NCI-H1930 (cell line): ENCODE measurements around the gene POLD1.
"Not testable (repeated sequence)": the region's sequence is repeated elsewhere in the genome, so short reads cannot be mapped to it uniquely, and the experiment has no call there.

ENCODE experiments used
- DNase-seq, 2 experiments: peaks; one replicate each; lab custom pipeline; 2025; lab: John Stamatoyannopoulos, UW

The POLD1 gene

DNA sequence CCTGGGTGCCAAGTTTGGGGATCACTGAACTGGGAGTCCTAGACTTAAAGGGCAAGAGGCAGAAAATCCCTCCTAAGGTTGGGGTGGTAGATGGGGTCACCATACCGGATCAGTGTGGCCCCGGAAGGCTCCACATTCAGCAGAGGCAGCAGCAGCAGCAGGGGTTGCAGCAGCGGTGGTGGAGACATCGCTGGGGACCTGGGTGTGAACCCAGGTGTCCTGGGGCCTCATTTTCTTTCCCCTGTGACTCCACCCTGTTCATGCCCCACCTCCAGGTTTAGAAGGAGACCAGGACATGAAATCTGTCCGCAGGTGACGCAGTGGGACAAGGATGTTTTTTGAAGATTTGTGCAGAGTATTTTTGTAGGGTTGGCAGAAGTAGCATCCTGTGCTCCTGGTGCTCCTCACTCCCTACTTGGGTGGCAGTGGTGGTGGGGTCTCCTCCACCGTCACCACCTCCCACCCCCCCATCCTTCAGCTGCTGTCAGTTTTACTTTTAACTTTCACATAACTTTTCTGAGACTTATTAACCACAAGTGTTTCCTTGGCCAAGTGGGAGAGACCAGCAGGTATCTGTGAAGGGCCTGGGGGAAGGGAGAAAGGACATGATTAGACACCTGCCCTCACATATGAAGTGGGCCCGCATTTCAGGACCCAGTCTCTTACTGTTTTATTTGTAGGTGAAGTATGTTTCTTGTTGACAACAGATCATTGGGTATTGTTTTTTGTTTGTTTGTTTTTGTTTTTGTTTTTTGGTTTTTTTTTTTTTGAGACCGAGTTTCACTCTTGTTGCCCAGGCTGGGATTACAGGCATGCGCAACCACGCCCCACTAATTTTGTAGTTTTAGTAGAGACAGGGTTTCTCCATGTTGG lies 18.5 kb upstream of the POLD1 start, which contains the start of gene NAPSA:
Gene NAPSA, minus strand, starts transcription at position 206 of the 873 bp plus-strand sequence. Its CDS starts 18 bp downstream, at position 188.
- DNase-seq: no peak

DNA sequence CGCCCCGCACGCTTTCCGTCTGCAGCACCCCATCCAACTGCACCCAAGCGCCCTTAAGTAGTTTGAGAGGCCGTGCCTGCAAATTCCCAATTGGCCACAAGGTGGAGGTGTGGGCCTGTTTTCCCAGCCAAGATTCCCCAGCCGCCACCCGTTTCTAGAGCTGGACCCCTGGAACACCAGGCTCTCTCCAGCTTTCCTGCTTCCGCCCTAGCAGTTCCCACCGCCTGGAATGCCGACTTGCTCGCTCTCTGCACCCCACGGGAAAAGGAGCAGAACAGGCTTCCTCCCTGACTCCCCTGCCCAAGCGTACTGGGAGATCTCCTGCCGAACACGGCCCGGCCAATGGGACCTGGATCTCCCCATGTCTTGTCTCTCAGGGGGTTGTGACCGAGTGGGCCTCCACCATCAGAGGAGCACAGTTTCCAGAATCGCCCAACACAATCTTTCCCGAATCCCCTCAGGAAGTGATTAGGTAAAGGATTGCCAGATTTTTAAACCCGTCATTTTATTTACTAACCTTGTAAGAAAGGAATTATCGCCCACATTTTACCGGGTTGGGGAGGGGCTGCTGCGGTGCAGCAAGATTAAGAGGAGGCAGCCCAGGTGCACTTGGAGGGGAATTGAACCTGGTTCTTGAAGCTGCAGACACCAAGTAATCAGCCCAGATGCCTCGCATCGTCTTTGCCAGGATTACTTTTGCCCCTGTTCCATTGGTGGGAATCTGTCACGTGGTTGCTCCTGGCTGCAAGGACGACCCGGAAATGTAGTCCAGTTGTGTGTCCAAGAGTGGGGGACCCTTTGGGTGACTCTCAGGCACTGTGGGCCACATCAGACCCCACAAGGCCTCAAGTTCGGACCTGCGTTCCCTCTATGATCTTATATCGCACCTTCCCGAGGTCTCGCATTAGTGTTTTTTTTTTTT lies 15.2 kb upstream of the POLD1 start:
- DNase-seq: peak; percentile 77 to 89

DNA sequence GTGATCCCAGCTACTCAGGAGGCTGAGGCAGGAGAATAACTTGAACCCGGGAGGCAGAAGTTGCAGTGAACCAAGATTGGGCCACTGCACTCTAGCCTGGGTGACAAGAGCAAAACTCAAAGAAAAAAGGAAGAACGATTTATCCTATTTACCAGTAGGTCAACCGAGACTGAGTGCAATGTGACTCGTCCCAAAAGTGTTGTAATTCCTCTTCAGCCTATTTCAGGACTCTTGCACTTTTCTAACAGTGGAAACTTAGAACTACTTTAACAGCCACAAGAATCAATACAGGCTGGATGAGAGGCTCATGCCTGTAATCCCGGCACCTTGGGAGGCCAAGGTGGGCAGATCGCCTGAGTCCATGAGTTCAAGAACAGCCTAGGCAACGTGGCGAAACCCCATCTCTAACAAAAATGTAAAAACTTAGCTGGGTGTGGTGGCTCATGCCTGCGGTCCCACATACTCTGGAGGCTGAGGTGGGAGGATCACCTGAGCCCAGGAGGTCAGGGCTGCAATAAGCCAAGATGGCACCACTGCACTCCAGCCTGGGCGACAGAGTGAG lies 12.2 kb upstream of the POLD1 start:
- no peak for DNase-seq

DNA sequence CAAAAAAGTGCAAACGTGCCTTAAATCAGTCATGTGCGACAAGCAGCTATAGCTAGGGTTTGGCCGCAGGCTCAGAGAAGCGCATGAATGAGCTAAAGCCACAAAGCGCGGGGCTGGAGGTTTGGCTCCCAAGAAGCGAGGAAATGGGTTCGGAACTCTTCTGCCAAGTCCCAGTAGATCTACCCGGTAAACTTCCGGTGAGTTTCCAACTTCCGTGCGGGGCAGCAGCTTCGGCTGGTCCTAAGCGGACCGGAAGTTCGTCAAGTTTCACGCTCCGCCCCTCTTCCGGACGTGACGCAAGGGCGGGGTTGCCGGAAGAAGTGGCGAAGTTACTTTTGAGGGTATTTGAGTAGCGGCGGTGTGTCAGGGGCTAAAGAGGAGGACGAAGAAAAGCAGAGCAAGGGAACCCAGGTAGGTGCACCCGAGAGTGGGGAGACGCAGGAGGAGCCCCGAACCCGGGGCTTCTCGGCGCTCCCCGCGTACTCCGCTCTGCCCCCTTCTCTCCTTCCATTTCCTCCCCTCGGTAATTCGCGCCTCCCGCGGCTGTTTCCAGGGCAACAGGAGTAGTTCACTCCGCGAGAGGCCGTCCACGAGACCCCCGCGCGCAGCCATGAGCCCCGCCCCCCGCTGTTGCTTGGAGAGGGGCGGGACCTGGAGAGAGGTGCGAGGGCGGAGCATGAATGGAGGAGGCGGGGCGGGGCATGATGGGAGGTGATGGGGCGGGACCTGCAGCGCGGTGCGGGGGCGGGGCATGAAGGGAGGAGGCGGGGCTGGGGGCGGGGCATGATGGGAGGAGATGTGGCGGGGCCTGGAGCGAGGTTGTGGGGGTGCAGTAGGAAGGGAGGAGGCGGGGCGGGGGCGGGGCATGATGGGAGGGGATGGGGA lies 7.7 kb upstream of the POLD1 start, which contains the start of gene NR1H2:
Gene NR1H2, plus strand, starts transcription at position 292 of the 885 bp plus-strand sequence. CDS start 1,149 bp downstream, outside the sequence.
- DNase-seq: peak; percentile 98 to 99

DNA sequence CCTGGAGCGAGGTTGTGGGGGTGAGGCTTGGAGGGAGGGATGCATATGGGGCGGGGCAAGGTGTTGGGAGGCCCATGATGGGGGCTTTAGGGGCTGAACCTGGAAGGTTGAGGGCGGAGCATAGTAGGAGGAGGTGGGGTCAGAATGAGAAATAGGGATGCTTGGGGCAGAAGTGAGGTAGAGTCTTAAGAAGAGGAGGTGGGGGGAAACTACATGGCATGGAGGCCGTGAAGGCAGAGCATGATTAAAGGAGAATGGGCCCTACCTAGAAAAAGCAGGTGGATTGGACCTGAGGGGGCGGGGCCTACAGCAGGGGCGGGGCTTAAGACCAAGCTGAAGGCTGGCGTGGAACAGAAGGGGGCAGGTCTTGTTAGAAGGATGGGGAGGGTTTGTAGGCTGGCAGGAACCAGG lies 7.1 kb upstream of the POLD1 start:
- DNase-seq: peak; percentile 39 to 70

DNA sequence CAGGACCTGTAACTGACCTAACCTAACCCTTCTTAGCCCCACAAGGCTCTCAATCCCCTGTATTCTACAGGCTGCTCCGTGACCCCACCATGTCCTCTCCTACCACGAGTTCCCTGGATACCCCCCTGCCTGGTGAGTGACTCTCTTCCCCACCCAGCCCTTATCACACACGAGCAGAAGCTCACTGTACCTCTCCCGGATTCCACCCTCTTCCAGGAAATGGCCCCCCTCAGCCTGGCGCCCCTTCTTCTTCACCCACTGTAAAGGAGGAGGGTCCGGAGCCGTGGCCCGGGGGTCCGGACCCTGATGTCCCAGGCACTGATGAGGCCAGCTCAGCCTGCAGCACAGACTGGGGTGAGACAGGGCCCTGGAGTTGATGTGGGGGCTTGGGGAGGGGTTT lies 6.6 kb upstream of the POLD1 start:
- DNase-seq: no peak

DNA sequence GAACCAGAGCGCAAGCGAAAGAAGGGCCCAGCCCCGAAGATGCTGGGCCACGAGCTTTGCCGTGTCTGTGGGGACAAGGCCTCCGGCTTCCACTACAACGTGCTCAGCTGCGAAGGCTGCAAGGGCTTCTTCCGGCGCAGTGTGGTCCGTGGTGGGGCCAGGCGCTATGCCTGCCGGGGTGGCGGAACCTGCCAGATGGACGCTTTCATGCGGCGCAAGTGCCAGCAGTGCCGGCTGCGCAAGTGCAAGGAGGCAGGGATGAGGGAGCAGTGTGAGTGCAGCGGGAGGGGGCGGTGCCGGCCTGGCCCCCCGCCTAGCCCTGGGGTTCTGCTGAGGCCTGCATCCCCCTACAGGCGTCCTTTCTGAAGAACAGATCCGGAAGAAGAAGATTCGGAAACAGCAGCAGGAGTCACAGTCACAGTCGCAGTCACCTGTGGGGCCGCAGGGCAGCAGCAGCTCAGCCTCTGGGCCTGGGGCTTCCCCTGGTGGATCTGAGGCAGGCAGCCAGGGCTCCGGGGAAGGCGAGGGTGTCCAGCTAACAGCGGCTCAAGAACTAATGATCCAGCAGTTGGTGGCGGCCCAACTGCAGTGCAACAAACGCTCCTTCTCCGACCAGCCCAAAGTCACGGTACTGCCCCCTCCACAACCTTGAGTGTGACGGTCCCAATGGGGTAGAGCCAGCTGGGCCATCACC lies 5.8 kb upstream of the POLD1 start:
- no peak for DNase-seq

DNA sequence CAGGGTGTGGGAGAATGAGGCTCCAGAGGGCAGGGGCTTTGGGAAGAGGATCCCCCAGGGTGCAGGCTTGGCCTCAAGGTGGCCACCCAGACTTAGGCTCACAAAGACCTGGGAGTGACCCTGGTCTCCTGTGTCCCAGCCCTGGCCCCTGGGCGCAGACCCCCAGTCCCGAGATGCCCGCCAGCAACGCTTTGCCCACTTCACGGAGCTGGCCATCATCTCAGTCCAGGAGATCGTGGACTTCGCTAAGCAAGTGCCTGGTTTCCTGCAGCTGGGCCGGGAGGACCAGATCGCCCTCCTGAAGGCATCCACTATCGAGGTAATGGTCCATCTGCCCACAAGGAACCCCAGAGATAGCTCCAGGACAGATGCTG lies 5.3 kb upstream of the POLD1 start:
- DNase-seq: no peak

DNA sequence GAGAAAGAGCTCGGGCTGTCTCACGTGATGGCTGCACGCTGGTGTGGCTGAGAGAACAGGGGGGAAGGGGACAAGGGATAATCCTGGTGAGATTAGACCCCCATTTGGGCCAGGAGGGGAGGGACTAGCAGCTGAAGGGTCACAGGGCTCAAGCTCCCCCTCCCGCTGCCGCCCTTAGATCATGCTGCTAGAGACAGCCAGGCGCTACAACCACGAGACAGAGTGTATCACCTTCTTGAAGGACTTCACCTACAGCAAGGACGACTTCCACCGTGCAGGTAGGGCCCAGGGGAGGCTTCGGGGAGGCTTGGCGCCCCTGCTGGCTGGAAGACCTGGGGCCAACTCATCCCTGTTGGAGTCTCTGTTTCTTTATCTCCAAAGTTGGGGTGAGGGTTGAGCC lies 4.5 kb upstream of the POLD1 start:
- DNase-seq: no peak

DNA sequence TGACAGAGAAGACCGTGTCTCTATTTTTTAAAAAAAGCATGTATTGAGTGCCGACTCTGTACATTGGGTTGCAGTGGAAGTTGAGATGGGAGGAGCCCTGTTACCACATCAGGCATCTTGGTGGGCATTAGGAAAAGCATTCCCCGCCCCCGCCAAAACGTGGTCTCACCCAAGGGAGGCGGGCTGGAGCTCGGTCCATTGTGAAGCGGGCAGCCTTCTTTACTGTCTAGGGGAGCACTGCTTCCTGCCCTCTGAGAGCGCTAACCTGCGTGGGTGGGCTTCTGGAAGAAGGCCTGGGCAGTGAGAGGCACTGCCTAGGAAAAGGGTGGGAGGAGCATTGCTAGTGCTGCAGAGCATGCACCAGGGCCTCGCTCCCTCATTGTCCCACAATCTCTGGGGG lies 4.0 kb upstream of the POLD1 start:
- no peak for DNase-seq

DNA sequence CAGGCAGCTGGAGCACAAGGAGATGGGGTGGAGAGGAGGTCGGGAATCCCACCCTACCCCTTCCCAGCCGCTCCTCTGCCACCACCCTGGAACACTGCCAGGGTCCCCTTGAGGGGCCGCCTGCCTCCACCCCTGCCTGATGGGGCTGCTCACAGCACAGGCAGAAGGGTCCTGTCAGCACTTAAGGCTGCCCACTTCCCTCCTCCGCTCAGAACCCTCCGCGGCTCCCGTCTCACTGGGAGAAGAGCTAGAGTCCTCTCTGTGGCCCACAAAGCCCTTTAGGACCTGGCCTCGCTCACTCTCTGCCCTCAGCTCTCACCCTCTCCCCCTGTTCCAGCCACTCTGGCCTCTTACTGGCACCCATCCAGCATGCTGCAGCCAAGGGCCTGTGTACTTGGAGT lies 3.4 kb upstream of the POLD1 start:
- no peak for DNase-seq

DNA sequence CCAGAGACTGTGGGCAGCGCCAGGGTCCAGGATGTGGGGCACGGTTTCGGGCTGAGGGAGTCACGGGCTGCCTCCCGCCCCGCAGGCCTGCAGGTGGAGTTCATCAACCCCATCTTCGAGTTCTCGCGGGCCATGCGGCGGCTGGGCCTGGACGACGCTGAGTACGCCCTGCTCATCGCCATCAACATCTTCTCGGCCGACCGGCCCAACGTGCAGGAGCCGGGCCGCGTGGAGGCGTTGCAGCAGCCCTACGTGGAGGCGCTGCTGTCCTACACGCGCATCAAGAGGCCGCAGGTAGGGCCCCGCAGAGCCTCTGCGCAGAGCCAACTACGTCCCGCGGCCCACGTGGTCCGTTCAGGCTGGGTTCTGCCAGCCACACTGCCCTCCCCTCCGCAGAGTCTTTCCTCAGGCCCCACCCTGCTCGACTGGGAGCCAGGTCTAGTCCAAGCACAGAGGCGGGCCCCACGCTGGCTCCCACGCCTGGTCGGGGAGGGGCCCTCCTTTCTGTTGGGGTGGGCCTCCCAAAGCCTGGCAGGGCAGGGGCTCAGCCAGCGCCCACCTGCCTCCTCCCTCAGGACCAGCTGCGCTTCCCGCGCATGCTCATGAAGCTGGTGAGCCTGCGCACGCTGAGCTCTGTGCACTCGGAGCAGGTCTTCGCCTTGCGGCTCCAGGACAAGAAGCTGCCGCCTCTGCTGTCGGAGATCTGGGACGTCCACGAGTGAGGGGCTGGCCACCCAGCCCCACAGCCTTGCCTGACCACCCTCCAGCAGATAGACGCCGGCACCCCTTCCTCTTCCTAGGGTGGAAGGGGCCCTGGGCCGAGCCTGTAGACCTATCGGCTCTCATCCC lies 2.0 kb upstream of the POLD1 start:
- DNase-seq: no peak

DNA sequence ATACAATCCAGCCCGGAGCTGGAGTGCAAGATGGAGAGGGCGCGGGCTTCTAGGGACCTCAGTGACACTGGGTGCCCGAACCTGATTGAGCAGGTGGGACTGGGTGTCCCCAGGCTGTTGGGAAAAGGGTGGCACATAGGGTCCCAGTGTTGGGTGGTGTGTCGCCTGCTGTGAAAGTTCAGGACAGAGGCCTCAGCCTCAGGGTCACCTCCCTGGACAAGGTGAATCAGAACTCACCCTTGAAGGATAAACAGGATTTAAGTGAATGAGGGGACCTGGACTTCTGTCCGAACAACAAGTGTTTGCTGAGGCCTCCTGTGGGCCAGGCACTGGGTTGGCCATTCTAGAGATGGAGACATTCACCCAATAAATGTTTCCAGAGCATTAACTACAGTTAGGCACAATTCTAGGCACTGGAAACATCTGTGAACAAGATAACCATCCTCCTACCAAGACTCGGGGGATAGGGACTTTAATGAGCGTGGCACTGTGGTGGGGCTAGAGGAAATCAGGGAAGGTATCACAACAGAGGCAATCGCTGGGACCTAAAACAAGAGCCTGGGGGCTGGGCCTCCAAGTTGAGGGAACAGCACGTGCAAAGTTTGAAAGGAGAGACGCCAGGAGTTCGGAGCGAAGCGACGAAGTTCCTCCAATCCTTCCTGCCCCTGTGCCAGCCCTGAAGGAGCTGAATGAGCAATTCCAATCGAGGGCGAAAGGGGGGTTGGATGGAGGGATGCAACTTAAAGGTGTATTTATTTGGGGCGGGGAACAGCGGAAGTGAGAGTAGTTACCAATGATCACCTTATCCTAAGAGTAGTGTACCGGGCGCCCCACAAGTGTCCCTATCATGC lies 921 bp upstream of the POLD1 start:
- DNase-seq: no peak

DNA sequence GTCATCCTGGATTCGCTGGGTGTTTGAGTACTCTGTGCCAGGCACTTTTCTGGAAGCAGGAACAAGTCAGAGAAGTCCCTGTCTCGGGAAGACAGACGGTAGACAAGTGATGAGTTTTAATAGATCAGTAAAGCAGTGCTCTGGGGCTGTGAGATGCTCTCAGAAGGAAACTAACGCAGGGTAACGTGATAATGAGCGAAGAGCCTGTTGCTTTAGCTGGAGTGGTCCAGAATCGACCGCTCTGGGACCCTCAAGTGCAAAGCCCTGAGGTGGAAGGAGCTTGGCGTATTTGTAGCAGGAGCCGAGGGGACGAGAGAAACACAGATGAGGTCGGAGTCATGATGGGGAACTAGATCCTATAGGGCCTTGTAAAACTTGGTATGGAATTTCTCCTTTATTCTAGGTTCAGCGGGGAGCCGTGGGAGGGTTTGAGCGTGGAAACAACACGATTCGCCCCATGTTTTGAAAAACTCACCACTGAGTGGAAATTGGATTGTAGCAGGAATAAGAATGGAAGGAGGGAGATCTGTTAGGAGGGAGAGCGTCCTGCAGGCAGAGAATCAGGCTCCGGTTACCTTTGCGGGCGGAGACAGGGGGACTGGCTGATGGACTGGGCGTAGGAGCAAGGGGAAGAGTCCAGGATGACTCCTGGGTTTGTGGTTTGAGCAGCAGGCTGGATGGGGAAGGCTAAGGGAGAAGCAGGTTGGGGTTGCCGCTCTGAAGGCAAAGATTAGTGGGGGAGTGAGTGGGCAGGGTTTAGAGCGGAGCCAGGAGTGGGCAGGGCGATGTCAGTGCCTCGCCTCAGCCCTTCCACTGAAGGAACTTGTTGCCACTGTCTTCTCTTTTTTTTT lies 763 bp downstream of the POLD1 start:
- DNase-seq: no peak

DNA sequence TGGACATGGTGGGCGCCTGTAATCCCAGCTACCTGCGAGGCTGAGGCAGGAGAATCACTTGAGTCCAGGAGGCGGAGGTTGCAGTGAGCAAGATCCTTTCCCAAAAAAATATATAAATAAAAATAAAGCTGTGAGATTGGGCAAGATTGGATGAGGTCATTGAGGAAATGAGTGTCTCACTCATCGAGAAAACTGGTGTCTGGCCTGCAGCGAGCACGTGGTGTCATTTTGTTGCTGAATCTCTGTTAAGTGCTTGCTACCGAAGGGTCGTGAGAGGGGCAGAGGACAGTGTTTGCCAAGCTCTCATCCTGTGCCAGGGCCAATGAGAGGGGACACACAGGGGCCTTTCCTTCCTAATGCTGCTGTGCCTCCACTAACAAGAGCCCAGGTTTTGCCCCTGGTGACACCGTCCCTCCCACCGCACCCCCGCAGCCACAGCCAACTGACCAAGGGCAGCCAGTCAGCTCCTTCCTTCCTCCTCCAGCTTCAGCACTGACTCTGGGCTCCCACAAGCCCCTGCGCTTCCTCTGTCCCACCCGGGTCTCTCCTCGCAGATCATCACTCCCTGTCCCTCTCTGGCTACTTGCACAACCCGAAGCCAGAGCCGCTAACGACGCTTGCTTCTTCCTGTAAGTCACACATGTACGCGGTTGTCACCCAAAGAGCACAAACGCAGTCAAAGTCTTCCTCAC lies 3.2 kb downstream of the POLD1 start:
- no peak for DNase-seq

DNA sequence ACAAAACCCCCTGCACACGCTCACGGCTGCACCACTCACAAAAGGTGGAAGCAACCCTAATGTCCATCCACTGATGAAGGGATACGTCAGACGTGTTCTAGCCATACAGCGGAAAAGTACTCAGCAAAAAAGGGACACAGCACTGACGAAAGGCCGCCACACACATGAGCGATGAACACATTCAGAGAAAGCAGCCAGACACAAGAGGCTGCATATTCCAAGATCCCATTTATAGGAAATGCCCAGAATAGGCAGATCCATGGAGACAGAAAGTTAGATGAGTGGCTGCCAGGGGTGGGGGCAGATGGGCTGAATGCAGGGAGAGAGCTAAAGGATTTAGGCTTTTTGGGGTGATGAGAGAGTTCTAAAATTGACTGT lies 3.7 kb downstream of the POLD1 start:
- no peak for DNase-seq

DNA sequence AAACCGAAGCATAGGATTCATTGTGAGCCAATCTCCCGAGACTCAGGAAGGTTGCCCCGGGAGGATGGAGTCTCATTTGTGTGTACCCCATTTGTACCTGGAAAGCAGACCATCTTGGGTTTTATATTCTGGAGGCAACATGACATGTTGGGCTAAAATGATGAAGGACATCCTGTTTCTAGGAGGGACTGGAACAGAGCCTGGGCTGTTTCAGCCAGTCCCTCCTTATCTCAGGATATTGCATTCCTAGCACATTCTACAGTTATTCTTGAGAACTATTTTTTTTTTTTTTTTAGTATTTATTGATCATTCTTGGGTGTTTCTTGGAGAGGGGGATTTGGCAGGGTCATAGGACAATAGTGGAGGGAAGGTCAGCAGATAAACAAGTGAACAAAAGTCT lies 6.1 kb downstream of the POLD1 start:
- DNase-seq: not testable (repeated sequence)
